ENCODE measurements around the gene LTA4H.

LTA4H gene

DNA sequence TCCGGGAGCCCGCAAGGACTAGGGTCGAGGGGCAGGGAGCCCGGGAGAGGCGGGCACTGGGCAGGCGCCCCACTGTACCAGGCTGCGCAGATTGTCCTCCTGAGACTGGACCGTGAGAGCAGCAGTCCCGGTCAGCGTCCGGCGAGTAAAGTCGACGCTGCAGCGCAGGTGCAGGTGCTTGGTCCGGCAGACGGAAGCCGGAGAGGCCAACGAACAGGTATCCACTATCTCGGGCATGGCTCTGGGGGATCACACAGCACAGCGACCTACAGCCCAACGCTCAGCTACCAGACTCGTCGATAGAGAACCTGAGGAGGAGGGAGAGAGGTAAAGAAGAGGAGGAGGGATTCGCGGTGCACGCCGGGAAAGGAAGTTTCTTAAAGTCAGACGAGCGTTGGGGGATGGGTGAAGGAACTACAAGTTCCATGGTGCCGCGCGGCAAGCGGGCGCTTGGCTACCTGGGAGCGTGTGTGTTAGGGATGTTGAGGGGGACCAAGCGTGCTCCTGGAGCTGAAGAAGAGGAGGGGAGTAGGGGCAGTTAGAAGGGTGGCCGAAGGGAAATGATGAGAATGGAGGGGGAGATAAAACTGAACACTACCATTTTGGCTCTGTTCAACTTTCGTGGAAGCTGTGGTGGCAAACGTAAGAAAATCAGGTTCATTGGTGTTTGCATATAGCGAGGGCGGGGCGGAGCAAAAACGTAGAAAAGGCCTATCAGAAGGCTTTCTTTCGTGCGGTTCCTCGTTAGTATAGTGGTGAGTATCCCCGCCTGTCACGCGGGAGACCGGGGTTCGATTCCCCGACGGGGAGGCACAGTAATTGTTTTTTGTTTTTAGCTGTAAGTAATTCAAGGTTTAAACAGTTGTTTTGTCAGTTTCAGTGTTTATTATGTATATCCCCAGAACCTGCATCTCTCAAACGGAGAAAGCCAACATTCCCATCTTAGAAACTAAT is at the start of gene LTA4H:
LTA4H (minus strand) TSS at position 305 of the 954 bp plus-strand sequence; CDS start at position 237, 68 bp downstream.
- Histone ChIP-seq H3K27ac (peak within 1 kb of the TSS; percentile 37 to 92 (median 82); a peak in 21 of 22 replicates), H3K27me3 (peaks cover 0 to 10% (median 0%) of the 10 kb centered on the region in 11 experiments; a peak in 3 of 22 replicates), H3K36me3 (0 out of 22 replicates have a peak, but pooled peaks cover 0 to 9% (median 0%) of the 10 kb centered on the region in 11 experiments), H3K9ac (peak within 1 kb of the TSS; percentile 82 to 94 (median 90)), H3K4me2 (peak within 1 kb of the TSS; percentile 86 to 99 (median 94)), H4K20me1 (peaks cover 0 to 8% (median 0%) of the 10 kb centered on the region in 11 experiments; a peak in 6 of 22 replicates), H3K4me3 (peak within 1 kb of the TSS; percentile 77 to 99 (median 94)), H3K9me3 (replicated peaks in 1 of 11) (peaks cover 0 to 27% (median 7%) of the 10 kb centered on the region in 11 experiments; a peak in 11 of 22 replicates), H3K4me1 (peaks cover 18 to 66% (median 37%) of the 10 kb centered on the region in 10 experiments)
- TF ChIP-seq Cebpa-rat (IDR thresholded peaks at IDR 0.05) = no peak

- no peak overlapping the region for H3K4me2 ChIP-seq
- peaks cover 34 to 55% (median 42%) of the 10 kb centered on the region in 11 experiments for H3K9me3 ChIP-seq (replicated peaks in 1 of 11)
- no peak for TF ChIP-seq Cebpa-rat (IDR thresholded peaks at IDR 0.05)
- H3K27ac ChIP-seq = no peak overlapping the region
- no peaks in the 10 kb centered on the region for H4K20me1 ChIP-seq
- peaks cover 0 to 6% (median 0%) of the 10 kb centered on the region in 11 experiments; a peak in 3 of 22 replicates for H3K36me3 ChIP-seq
- no peak overlapping the region for H3K4me3 ChIP-seq
- H3K27me3 ChIP-seq = no peaks in the 10 kb centered on the region
- H3K9ac ChIP-seq = no peak overlapping the region
- H3K4me1 ChIP-seq = 0 out of 20 replicates have a peak, but pooled peaks cover 0 to 3% (median 0%) of the 10 kb centered on the region in 10 experiments
Measured at GRCh38 chr12:96084624-96085023, 49.2 kb upstream of the LTA4H start.

GRCh38 chr12:96083020-96083719 is 47.8 kb upstream of the LTA4H start:
- Histone ChIP-seq H3K4me1 (0 out of 20 replicates have a peak, but pooled peaks cover 0 to 3% (median 0%) of the 10 kb centered on the region in 10 experiments), H3K36me3 (peaks cover 0 to 6% (median 0%) of the 10 kb centered on the region in 11 experiments; a peak in 3 of 22 replicates), H4K20me1 (no peaks in the 10 kb centered on the region), H3K27me3 (no peaks in the 10 kb centered on the region), H3K4me2 (no peak overlapping the region), H3K9me3 (replicated peaks in 1 of 11) (peaks cover 21 to 40% (median 28%) of the 10 kb centered on the region in 11 experiments), H3K27ac (no peak overlapping the region), H3K9ac (no peak overlapping the region), H3K4me3 (no peak overlapping the region)
- no peak for TF ChIP-seq Cebpa-rat (IDR thresholded peaks at IDR 0.05)

GRCh38 chr12:96081596-96081995 is 46.2 kb upstream of the LTA4H start:
- Histone ChIP-seq H3K4me1 (peaks cover 0 to 8% (median 3%) of the 10 kb centered on the region in 10 experiments; a peak in 7 of 20 replicates), H3K9me3 (replicated peaks in 1 of 11) (peaks cover 8 to 25% (median 12%) of the 10 kb centered on the region in 11 experiments; a peak in 19 of 22 replicates), H3K9ac (no peak overlapping the region), H4K20me1 (no peaks in the 10 kb centered on the region), H3K4me2 (no peak overlapping the region), H3K27me3 (no peaks in the 10 kb centered on the region), H3K27ac (no peak overlapping the region), H3K4me3 (no peak overlapping the region), H3K36me3 (no peaks in the 10 kb centered on the region)
- TF ChIP-seq Cebpa-rat (IDR thresholded peaks at IDR 0.05) = no peak

DNA sequence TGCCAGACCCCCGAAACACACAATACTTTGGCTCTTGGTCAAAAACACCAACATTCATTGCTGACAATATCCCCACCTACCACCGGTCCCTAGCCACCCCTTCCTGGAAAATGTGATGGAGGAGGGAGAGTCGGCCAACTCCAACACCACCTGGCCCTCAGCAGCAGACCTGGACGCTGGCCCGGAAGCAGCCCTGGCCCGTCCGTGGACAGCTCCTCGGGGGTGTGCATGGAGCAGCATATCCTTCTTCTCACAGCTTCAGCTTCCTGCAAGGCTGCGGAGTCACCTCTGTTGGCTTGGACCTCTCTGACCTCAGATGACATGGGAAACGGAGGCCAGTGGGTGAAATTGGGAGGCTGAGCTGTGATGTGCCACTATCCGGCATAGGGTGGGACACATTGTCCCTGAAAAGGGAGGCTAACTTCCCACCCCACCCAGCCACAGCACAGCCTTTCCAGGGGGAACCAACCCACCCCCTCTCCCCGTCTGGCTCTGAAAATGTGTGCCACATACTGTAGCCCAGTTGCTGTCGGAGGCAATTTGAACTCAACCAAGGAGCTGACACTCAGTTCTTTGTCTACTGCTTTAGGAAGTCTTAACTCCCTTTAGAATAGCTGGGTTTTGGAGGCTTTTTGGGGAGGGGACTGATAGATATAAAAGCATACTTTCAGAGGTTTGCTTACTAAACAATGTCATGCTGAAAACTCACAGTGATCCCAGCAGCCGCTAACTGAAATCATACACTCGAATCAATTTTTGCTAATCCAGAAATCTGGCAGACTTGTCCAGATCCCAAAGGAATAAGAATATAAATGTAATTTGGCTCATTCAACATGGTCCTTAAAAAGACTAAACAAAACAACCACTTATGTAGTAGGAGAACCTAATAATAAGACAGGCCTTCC is 43.1 kb upstream of the LTA4H start:
- no peaks in the 10 kb centered on the region for H3K36me3 ChIP-seq
- no peaks in the 10 kb centered on the region for H3K9me3 ChIP-seq (replicated peaks in 1 of 11)
- no peak overlapping the region for H3K4me3 ChIP-seq
- peaks cover 11 to 26% (median 17%) of the 10 kb centered on the region in 10 experiments for H3K4me1 ChIP-seq
- H4K20me1 ChIP-seq = no peaks in the 10 kb centered on the region
- no peak overlapping the region for H3K27ac ChIP-seq
- TF ChIP-seq Cebpa-rat (IDR thresholded peaks at IDR 0.05) = no peak
- no peak overlapping the region for H3K4me2 ChIP-seq
- H3K9ac ChIP-seq = no peak overlapping the region
- H3K27me3 ChIP-seq = no peaks in the 10 kb centered on the region

DNA sequence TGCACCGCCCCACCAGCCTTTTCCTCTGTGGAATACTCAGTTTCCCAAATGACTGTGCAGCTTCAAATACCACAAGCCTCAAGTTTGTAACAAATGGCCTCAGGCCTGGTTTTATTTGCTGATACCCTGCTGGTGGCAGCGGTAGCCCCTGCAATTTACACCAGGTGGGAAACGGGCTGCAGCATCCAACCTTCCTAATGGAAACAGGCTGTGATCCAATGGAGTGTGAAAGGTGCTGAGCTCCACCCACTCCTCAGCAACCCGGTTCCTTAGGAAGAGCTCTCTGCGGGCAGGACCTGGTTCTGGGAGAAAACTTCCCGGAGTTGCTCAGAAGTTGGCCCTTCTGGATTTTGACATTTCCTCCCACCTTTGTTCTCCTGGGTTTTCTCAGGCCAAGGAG is 41.7 kb upstream of the LTA4H start:
- Histone ChIP-seq H4K20me1 (no peaks in the 10 kb centered on the region), H3K4me1 (peaks cover 24 to 40% (median 31%) of the 10 kb centered on the region in 10 experiments), H3K4me2 (peak overlapping the region in 5 of 11 experiments; percentile 8 to 47 (median 17); a peak in 6 of 22 replicates), H3K9ac (no peak overlapping the region), H3K4me3 (no peak overlapping the region), H3K9me3 (replicated peaks in 1 of 11) (no peaks in the 10 kb centered on the region), H3K36me3 (no peaks in the 10 kb centered on the region), H3K27me3 (no peaks in the 10 kb centered on the region), H3K27ac (no peak overlapping the region)
- TF ChIP-seq Cebpa-rat (IDR thresholded peaks at IDR 0.05) = no peak

GRCh38 chr12:96075560-96075959 is 40.2 kb upstream of the LTA4H start:
- Histone ChIP-seq H3K27me3 (no peaks in the 10 kb centered on the region), H3K4me3 (no peak overlapping the region), H3K27ac (no peak overlapping the region), H3K9ac (no peak overlapping the region), H3K9me3 (replicated peaks in 1 of 11) (no peaks in the 10 kb centered on the region), H4K20me1 (no peaks in the 10 kb centered on the region), H3K4me2 (no peak overlapping the region), H3K36me3 (no peaks in the 10 kb centered on the region), H3K4me1 (peaks cover 33 to 53% (median 41%) of the 10 kb centered on the region in 10 experiments)
- TF ChIP-seq Cebpa-rat (IDR thresholded peaks at IDR 0.05) = no peak
